Body of pancreas (tissue), 4 donors: Measurements from ENCODE around the gene PCDHA10.

Experiments used
- POLR2A ChIP-seq, 3 donors: fragments of 450-650 bp; IDR thresholded peaks; one replicate each; pipeline ENCODE4 v1.6.1; 2016; ENCODE audit warnings: antibody characterized with exemption in 3 of 3, mild to moderate bottlenecking in 2 of 3
- TF ChIP-seq, protein P1 (sequence below), 7 experiments: fragments of 450-650 bp in 4 of 7; fragments of 200-600 bp in 3 of 7; sonication (generic) in 3 of 7; IDR thresholded peaks; one replicate each; pipeline ENCODE4 v1.5.1; 2016 to 2019; ENCODE audit warnings: antibody characterized with exemption in 7 of 7

DNA sequence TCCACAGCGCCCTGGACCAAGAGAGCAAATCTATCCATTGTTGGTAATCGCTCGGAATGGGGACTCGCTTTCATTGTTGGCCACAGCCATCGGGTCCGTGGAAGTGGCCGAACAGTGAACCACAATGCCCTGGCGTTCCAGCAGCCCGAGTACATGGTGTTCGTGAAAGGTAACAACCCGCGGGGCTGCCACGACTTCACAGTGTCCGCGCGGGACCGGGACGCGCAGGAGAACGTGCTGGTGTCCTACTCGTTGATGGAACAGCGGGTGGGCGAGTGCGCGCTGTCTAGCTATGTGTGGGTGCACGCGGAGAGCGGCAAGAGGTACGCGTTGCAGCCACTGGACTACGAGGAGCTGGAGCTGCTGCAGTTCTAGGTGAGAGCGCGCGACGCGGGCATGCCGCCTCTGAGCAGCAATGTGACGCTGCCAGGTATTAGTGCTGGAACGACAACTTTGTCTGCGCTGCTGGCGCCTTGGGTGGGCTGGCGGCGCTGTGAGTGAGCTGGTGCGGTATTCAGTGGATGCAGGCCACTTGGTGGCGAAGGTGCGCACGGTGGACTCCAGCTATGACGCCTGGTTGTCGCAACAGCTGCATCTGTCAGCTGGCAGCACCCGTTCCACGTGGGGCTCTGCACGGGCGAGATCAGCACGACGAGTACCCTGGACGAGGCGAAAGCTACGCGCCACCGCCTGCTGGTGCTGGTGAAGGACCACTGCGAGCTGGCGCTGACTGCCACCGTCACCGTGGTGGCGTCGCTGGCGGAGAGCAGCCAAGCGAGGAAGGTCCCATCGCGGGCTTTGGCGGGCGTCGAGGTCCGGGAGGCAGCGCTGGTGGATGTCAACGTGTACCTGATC is 7.0 kb downstream of the PCDHA10 start:
- TF ChIP-seq, protein P1, sequence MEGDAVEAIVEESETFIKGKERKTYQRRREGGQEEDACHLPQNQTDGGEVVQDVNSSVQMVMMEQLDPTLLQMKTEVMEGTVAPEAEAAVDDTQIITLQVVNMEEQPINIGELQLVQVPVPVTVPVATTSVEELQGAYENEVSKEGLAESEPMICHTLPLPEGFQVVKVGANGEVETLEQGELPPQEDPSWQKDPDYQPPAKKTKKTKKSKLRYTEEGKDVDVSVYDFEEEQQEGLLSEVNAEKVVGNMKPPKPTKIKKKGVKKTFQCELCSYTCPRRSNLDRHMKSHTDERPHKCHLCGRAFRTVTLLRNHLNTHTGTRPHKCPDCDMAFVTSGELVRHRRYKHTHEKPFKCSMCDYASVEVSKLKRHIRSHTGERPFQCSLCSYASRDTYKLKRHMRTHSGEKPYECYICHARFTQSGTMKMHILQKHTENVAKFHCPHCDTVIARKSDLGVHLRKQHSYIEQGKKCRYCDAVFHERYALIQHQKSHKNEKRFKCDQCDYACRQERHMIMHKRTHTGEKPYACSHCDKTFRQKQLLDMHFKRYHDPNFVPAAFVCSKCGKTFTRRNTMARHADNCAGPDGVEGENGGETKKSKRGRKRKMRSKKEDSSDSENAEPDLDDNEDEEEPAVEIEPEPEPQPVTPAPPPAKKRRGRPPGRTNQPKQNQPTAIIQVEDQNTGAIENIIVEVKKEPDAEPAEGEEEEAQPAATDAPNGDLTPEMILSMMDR (IDR thresholded peaks at IDR 0.05), result no peak
- no peak for TF ChIP-seq POLR2A (IDR thresholded peaks at IDR 0.05)
